ENCODE data around the gene ZBTB7B. TPM values are rescaled to one million over a fixed set of nuclear protein-coding genes. Genes with fewer than 3 reads are reported as not detected.

ZBTB7B gene
- total and polyA plus RNA-seq, 9 of the 15 experiments (the other 6 are each of a cell fraction or from before 2014, with no cell fraction given): 0.04 to 46.5 (median 15.2) TPM

- TF ChIP-seq TAF7 (tag; IDR thresholded peaks at IDR 0.05) (no peak), NR0B1 (IDR thresholded peaks at IDR 0.05; ENCODE audit: partially characterized antibody) (no peak), ZNF395 (CRISPR knock-in tag; IDR thresholded peaks at IDR 0.05) (no peak), SRF (CRISPR knock-in tag; IDR thresholded peaks at IDR 0.05) (peak in 1 of 2 experiments; percentile 80; a peak in 2 of 4 replicates), YBX1 (IDR thresholded peaks at IDR 0.05) (no peak), NR2C1 (IDR thresholded peaks at IDR 0.05) (no peak), NR2C1 (tag; IDR thresholded peaks at IDR 0.05) (peak; percentile 54; the same call in 1 of the 2 replicates), ZNF175 (CRISPR knock-in tag; IDR thresholded peaks at IDR 0.05; ENCODE audit: low read depth) (0 out of 2 replicates have a peak, but pooled peaks have one; percentile 10), CGGBP1 (CRISPR knock-in tag; IDR thresholded peaks at IDR 0.05) (no peak), ETS1 (conservative IDR thresholded peaks at IDR 0.05; ENCODE audit: control insufficient read depth, low read depth, low read length) (no peak), HMG20B (CRISPR knock-in tag; IDR thresholded peaks at IDR 0.05) (no peak), THRA (IDR thresholded peaks at IDR 0.05) (no peak), ZKSCAN3 (CRISPR knock-in tag; IDR thresholded peaks at IDR 0.05) (no peak), PTBP1 (IDR thresholded peaks at IDR 0.05; ENCODE audit: low read depth, low read length) (no peak), CHAMP1 (IDR thresholded peaks at IDR 0.05) (no peak), CBX1 (IDR thresholded peaks at IDR 0.05; ENCODE audit: low read depth) (no peak), NFIC (IDR thresholded peaks at IDR 0.05) (0 out of 2 replicates have a peak, but pooled peaks have one; percentile 13), SAFB2 (IDR thresholded peaks at IDR 0.05; ENCODE audit: borderline replicate concordance, low read depth, low read length, severe bottlenecking) (no peak)
These were observed 10.4 kb downstream of the ZBTB7B start (continued) for GRCh38 chr1:155012776-155013602.

All from K562 (cell line).